H9 (cell line): ENCODE measurements around the gene R3HDM2. TPM values are rescaled to one million over a fixed set of nuclear protein-coding genes. Genes with fewer than 3 reads are reported as not detected.

ENCODE experiments used
- DNase-seq: peaks from one replicate; pipeline ENCODE4 v3.0.0-alpha.2; 2017
- H2AFZ ChIP-seq: one replicate; pipeline ENCODE4 v1.6.1; 2013; ENCODE audit warnings: mild to moderate bottlenecking, low read length, control low read depth, moderate library complexity
- H2AK5ac ChIP-seq: 2 replicates; pipeline ENCODE4 v1.6.1; 2013; ENCODE audit warnings: low read length, control low read depth, mixed read lengths; ENCODE audit not compliant: insufficient read length
- H2BK120ac ChIP-seq: one replicate; pipeline ENCODE4 v1.6.1; 2013; ENCODE audit warnings: low read depth, mild to moderate bottlenecking, low read length, control low read depth, inconsistent platforms; ENCODE audit not compliant: poor library complexity, severe bottlenecking
- H2BK12ac ChIP-seq: 2 replicates; pipeline ENCODE4 v1.6.1; 2013; ENCODE audit warnings: low read length, control low read depth, mixed read lengths, low read depth; ENCODE audit not compliant: insufficient read length
- H2BK15ac ChIP-seq: 2 replicates; pipeline ENCODE4 v1.6.1; 2013; ENCODE audit warnings: low read depth, low read length, control low read depth
- H2BK20ac ChIP-seq: one replicate; pipeline ENCODE4 v1.6.1; 2013; ENCODE audit warnings: low read depth, mild to moderate bottlenecking, low read length, control low read depth, inconsistent platforms; ENCODE audit not compliant: poor library complexity, severe bottlenecking
- H2BK5ac ChIP-seq: 2 replicates; pipeline ENCODE4 v1.6.1; 2013; ENCODE audit warnings: low read length, control low read depth, mixed read lengths; ENCODE audit not compliant: insufficient read length
- H3K14ac ChIP-seq: 2 replicates; pipeline ENCODE4 v1.6.1; 2013; ENCODE audit warnings: low read length, control low read depth; ENCODE audit not compliant: insufficient read depth
- H3K18ac ChIP-seq: 2 replicates; pipeline ENCODE4 v1.6.1; 2013; ENCODE audit warnings: low read depth, mild to moderate bottlenecking, mixed read lengths, low read length, control low read depth; ENCODE audit not compliant: insufficient read length
- H3K23ac ChIP-seq: 2 replicates; pipeline ENCODE4 v1.6.1; 2013; ENCODE audit warnings: low read length, control low read depth, mixed read lengths, low read depth; ENCODE audit not compliant: insufficient read length
- H3K23me2 ChIP-seq: 2 replicates; pipeline ENCODE4 v1.6.1; 2013; ENCODE audit warnings: low read depth, mild to moderate bottlenecking, mixed read lengths, low read length, control low read depth; ENCODE audit not compliant: insufficient read length, poor library complexity, severe bottlenecking
- H3K27ac ChIP-seq: 2 replicates; pipeline ENCODE4 v1.5.1; 2013; ENCODE audit warnings: low read length, control low read depth, mixed read lengths, low read depth; ENCODE audit not compliant: insufficient read length
- H3K27me3 ChIP-seq: 2 replicates; pipeline ENCODE4 v1.6.1; 2013; ENCODE audit warnings: low read length, control low read depth, inconsistent platforms; ENCODE audit not compliant: insufficient read depth
- H3K4ac ChIP-seq: 2 replicates; pipeline ENCODE4 v1.6.1; 2013; ENCODE audit warnings: low read depth, mild to moderate bottlenecking, control low read depth, inconsistent platforms, low read length, moderate library complexity
- H3K4me1 ChIP-seq: 2 replicates; pipeline ENCODE4 v1.6.1; 2013; ENCODE audit warnings: low read length, control low read depth, inconsistent platforms; ENCODE audit not compliant: insufficient read depth
- H3K4me2 ChIP-seq: 2 replicates; pipeline ENCODE4 v1.6.1; 2013; ENCODE audit warnings: low read length, control low read depth, mixed read lengths; ENCODE audit not compliant: insufficient read length, insufficient read depth
- H3K56ac ChIP-seq: 2 replicates; pipeline ENCODE4 v1.6.1; 2013; ENCODE audit warnings: low read depth, mild to moderate bottlenecking, mixed read lengths, low read length, control low read depth; ENCODE audit not compliant: insufficient read length
- H3K79me1 ChIP-seq: 2 replicates; pipeline ENCODE4 v1.6.1; 2013; ENCODE audit warnings: low read depth, mild to moderate bottlenecking, moderate library complexity, low read length, control low read depth, inconsistent platforms; ENCODE audit not compliant: insufficient read depth, poor library complexity, severe bottlenecking
- H3K79me2 ChIP-seq: 2 replicates; pipeline ENCODE4 v1.6.1; 2013; ENCODE audit warnings: low read length, control low read depth, inconsistent platforms; ENCODE audit not compliant: insufficient read depth
- H3K9ac ChIP-seq: 2 replicates; pipeline ENCODE4 v1.6.1; 2013; ENCODE audit warnings: low read length, control low read depth, mixed read lengths; ENCODE audit not compliant: insufficient read length; ENCODE audit errors: extremely low read depth
- H3K9me3 ChIP-seq: one replicate; pipeline ENCODE4 v1.6.1; 2013; ENCODE audit warnings: low read depth, low read length, inconsistent platforms; ENCODE audit not compliant: control insufficient read depth
- H3T11ph ChIP-seq: one replicate; pipeline ENCODE4 v1.6.1; 2013; ENCODE audit warnings: mild to moderate bottlenecking, low read length, control low read depth, inconsistent platforms
- H4K20me1 ChIP-seq: one replicate; pipeline ENCODE4 v1.6.1; 2013; ENCODE audit not compliant: control insufficient read depth, insufficient read length, insufficient read depth
- H4K5ac ChIP-seq: 2 replicates; pipeline ENCODE4 v1.6.1; 2013; ENCODE audit warnings: low read depth, mild to moderate bottlenecking, mixed read lengths, low read length, control low read depth; ENCODE audit not compliant: insufficient read length
- H4K8ac ChIP-seq: replicated peaks from 2 replicates; pipeline ENCODE4 v1.6.1; 2013; ENCODE audit warnings: low read length, control low read depth, mixed read lengths, low read depth; ENCODE audit not compliant: insufficient read length
- H4K91ac ChIP-seq: 2 replicates; pipeline ENCODE4 v1.6.1; 2013; ENCODE audit warnings: low read depth, mild to moderate bottlenecking, moderate library complexity, mixed read lengths, low read length, control low read depth; ENCODE audit not compliant: insufficient read length
- H3K27ac Mint-ChIP-seq, 3 experiments: 2 replicates in 2 of 3; 3 replicates in 1 of 3; pipeline ENCODE4 v1.8.0; 2020 to 2021; ENCODE audit warnings: mixed read lengths in 3 of 3, mild to moderate bottlenecking in 1 of 3, moderate library complexity in 1 of 3
- H3K27me3 Mint-ChIP-seq: 2 replicates; pipeline ENCODE4 v1.8.0; 2021; ENCODE audit warnings: low read depth, mild to moderate bottlenecking, moderate library complexity, mixed read lengths
- H3K36me3 Mint-ChIP-seq, 3 experiments: 2 replicates in 2 of 3; 3 replicates in 1 of 3; pipeline ENCODE4 v1.8.0; 2020 to 2021; ENCODE audit warnings: low read depth in 3 of 3, mixed read lengths in 3 of 3; ENCODE audit not compliant: insufficient read depth in 1 of 3
- H3K4me1 Mint-ChIP-seq, 2 experiments: 2 replicates each; pipeline ENCODE4 v1.8.0; 2020; ENCODE audit warnings: mixed read lengths in 2 of 2
- H3K4me3 Mint-ChIP-seq, 2 experiments: 2 replicates in 1 of 2; 3 replicates in 1 of 2; pipeline ENCODE4 v1.8.0; 2020 to 2021; ENCODE audit warnings: mild to moderate bottlenecking in 2 of 2, mixed read lengths in 2 of 2, moderate library complexity in 1 of 2
- H3K9me3 Mint-ChIP-seq, 2 experiments: 2 replicates in 1 of 2; 3 replicates in 1 of 2; pipeline ENCODE4 v1.8.0; 2020; ENCODE audit warnings: mild to moderate bottlenecking in 2 of 2, mixed read lengths in 2 of 2, moderate library complexity in 1 of 2
- CTCF ChIP-seq: fragments of 200-600 bp; sonication (generic); conservative IDR thresholded peaks from 3 replicates; pipeline ENCODE4 v1.8.0; 2021; ENCODE audit warnings: antibody characterized with exemption, mild to moderate bottlenecking
- WGBS: extraction: QIAGEN DNeasy Blood & Tissue Kit; methylation state at CpG from one replicate; pipeline ENCODE4 v1.1.7; 2013; ENCODE audit warnings: missing lambda C conversion rate, low lambda C conversion rate, mixed read lengths; ENCODE audit not compliant: insufficient read length; ENCODE audit errors: extremely low coverage; 5-methylcytosine and 5-hydroxymethylcytosine counted together
- total RNA-seq: library from RNA; stranded (reverse); gene quantifications from 2 replicates; pipeline ENCODE4 v1.2.1, GENCODE V29; 2021

The R3HDM2 gene
- total RNA-seq, 1 experiment from 2014 or later = 43.9 TPM

GRCh38 chr12:57475271-57476161 lies 44.7 kb upstream of the R3HDM2 start:
- no peaks in the 10 kb centered on the region; the same call in 1 of the 2 replicates for H3K4me1 ChIP-seq
- H3K27ac ChIP-seq = no peak overlapping the region
- no peak overlapping the region for H3K56ac ChIP-seq
- peaks cover 15% of the 10 kb centered on the region for H3K23me2 ChIP-seq
- Mint-ChIP-seq H3K9me3 (no peaks in the 10 kb centered on the region), H3K36me3 (no peaks in the 10 kb centered on the region; a peak in 2 of 7 replicates), H3K27me3 (peaks cover 82% of the 10 kb centered on the region), H3K4me1 (peaks cover 21 to 22% of the 10 kb centered on the region in 2 experiments), H3K27ac (no peak overlapping the region), H3K4me3 (peak overlapping the region; percentile 59 to 80)
- H3K9ac ChIP-seq = no peak overlapping the region
- peaks cover 3% of the 10 kb centered on the region for H4K20me1 ChIP-seq
- no peak overlapping the region for H2AFZ ChIP-seq
- no peak overlapping the region for H2BK120ac ChIP-seq
- H2BK15ac ChIP-seq = no peak overlapping the region
- no peak overlapping the region for H3K23ac ChIP-seq
- H4K91ac ChIP-seq = no peak overlapping the region
- H3K14ac ChIP-seq = no peak overlapping the region
- no peak overlapping the region for H4K5ac ChIP-seq
- no peak overlapping the region for H3K4ac ChIP-seq
- no peaks in the 10 kb centered on the region for H3K9me3 ChIP-seq
- no peaks in the 10 kb centered on the region for H3K79me2 ChIP-seq
- H3K18ac ChIP-seq = no peak overlapping the region
- no peak overlapping the region for H2BK5ac ChIP-seq
- H2BK12ac ChIP-seq = no peak overlapping the region
- H4K8ac ChIP-seq = no peak overlapping the region
- peaks cover 37% of the 10 kb centered on the region for H3K27me3 ChIP-seq
- no peaks in the 10 kb centered on the region for H3K79me1 ChIP-seq
- H2BK20ac ChIP-seq = no peak overlapping the region
- no peak overlapping the region for H3T11ph ChIP-seq
- peak overlapping the region; percentile 62 for H3K4me2 ChIP-seq
- peak; percentile 63 for DNase-seq
- TF ChIP-seq CTCF = no peak
- no peak overlapping the region for H2AK5ac ChIP-seq
- no CpG with 5 or more reads among the region's 84 CpGs for WGBS
